Stimulated activated CD8-positive, alpha-beta memory T cell treated with anti-CD3 and anti-CD28 coated beads, Interleukin-15, amount 100 ng/mL, for 48 hours (primary cell): Measurements from ENCODE around the gene PLXNC1.

Experiments
- DNase-seq, 2 donors: peaks; one replicate each; pipeline ENCODE4 v3.0.0-alpha.2; 2020; ENCODE audit warnings: low read depth in 2 of 2

The PLXNC1 gene

DNA sequence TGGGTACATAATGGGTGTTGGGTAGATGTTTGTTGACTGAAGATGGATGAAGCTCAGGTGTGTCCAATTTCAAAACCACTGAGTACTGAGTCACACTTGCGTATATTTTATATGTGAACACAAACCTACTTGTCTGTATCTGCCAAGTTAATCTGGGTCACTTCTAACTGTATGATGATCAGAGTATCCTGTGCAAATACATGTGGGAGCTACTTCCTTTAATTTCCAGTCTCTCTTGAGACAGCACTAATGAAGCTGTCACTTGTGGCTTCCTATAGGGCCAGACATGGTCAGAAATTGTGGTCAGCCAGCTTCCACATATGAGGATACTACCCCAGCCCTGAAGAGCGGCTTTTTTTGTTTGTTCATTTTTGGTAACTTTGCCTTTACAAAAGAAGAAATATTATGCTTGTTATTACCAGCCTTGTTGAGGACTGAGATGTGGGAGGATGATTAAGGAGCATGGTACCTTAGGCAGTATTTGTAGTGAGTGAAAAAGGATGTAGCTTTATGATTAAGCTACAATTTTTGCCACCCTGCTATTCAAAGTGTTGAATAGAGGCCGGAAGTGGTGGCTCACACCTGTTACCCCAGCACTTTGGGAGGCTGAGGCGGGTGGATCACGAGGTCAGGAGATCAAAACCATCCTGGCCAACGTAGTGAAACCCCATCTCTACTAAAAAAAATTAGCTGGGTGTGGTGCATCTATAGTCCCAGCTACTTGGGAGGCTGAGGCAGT is 32.4 kb downstream of the PLXNC1 start:
- no peak for DNase-seq

DNA sequence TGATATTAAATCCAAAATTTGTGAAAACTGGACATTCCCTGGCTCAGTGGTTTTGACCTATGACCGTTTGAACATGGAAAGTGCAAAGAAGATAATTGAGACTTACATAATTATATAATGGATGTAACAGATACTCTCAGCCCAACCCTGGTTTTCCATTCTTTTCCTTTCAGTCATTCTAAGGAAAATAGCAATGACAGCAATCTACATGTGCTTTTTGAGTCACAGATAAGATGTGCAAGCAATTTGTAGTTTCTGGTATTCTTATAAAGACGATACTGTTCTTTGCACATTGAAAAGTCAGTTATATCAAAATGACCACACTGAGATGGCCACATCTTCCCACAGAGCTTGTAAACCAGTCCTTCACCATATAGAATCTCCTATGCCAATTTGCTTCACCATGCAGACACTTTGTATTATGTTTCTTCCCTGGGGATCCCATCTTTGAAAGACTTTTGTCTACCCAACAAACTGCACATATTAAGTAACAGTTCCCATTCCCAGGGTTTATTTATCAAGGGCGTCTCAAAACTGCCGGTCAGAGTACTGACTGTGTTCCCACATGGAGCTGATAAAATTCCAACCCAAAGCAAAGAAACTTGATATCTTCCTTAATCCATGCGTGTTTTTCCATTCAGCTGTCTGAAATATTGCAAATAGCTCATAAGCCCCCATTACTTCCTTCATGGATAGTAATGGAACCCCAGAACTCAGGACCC is 34.8 kb downstream of the PLXNC1 start:
- DNase-seq = no peak

DNA sequence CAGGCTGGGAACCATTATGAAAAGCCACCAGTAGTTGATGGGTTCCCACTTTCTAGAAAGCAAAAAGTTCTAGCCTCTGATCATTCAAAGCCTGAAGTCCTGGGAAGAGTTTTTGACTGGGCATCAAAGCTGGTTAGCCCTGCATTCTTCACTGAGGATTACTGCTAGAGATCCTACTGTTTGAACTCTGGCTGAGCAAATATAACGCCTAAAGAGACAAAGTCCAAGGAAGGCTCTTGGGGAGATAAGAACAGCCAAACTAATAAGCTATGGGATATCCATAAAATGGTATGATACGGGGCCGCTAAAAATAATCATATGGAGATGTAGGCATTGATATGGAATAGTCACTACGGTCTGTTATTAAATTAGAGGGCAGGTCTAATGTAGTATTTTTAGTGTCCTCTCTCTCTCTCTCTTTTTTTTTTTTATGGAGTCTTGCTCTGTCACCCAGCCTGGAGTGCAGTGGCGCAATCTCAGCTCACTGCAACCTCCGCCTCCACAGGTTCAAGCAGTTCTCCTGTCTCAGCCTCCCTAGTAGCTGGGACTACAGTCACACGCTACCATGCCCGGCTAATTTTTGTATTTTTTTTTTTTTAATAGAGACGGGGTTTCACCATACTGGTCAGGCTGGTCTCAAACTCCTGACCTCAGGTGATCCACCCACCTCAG is 35.5 kb downstream of the PLXNC1 start:
- no peak for DNase-seq

DNA sequence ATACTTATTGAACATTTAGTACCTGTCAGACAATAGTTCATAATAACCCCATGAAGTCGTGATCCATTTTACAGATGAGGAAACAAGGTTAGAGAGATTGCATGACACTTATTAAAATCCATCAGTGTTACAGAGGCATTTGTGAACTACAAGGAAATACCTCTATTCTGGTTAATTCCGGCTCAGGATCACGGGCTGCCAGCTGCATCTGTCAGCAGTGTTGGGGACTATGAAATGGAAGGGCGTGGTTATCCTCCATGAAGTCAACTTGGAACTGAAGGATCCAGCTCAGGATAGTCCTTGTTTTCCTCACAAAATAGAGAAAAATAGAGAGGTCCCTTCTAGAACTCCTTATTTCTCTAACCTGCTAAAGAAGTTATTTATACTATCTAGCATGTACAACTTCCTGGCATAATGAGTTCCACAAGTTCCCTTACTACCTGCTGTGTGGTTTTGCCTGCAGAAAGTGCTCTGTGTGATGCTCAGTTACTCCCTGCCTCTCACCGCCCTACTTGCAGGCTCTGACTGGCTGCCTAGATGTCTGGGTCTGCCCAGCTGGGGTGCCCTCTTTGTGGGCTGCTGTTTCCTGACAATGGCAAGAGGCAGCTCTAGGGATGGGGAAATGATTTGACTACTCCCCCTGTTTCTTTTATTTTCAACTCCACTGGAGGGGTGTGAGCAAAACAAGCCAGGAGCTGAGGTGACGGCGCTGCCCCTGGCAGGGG is 36.8 kb downstream of the PLXNC1 start:
- DNase-seq = no peak

DNA sequence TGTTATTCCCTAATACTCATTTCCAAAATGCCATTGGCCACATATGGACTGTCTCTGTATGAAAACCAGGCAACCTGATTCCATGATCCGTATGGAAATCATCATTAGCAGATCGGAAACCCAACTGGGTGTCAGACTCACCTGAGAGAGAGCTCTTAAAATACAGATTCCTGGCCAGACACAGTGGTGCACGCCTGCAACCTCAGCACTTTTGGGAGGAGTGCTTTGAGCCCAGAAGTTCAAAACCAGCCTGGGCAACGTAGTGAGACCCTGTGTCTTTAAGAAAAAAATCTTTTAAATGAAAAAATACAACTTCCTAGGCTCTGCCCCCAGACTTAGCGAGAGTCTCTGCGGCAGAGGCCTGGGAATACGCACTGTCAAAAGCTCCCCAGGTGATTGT is 37.4 kb downstream of the PLXNC1 start:
- DNase-seq = no peak

DNA sequence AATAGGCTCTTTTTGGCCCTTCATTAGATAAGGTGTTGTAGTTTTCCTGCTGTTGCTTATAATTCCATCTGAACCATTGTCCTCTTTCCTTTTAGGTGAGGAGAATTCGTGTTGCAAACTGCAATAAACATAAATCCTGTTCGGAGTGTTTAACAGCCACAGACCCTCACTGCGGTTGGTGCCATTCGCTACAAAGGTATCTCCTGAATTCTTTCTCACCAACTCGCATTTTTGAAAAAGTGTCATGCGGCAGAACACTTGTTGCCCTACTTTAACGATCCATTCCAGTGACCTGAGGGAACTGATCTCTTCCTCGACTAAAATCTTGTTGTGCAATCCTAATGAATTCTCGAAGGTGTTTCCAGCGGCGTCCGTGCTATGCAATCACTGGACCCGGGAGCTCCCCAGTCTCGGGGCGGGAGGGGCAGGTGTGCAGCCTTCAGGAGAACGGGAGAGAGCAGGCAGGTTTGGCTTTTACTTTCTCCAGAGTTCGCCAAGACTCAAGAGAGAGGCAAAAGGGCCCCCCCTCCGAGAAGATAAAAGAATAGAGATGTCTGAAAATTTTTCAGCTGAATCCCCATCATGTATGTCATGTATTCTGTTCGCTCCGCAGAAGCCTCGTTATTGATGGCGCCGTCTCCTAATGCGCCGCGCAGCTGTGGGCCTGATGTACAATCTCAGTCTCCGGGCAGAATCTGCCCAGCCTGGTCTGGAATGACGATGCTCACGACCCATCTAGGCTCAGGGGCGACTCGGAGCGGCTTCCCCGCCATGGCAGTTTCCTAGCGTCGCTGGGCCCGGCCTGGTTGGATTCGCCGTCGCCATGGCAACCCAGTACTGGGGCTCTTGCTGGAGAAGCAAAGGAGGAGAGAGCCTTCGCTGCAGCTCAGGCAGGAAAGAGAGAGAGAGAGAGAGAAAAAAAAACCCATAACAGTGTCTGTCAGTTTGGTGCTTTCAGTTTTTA is 38.2 kb downstream of the PLXNC1 start:
- DNase-seq = no peak

DNA sequence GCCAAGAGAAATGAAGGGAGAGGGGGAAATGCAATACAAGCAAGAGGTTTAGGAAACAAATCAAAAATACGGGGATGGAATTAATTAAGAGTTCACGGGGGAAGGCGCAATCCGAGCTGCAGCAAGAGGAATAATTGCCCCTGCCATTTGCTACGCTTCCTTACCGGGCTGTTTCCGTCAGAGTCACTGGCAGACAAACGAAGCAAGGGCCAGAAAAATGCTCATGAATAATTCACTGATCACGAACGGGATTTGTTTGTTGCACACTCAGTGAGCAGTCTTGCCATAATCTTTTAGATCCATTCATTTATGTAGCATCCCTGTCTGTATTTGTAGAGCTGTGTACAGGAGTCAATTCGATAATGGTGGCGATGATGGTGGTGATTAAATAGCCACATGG is 39.0 kb downstream of the PLXNC1 start:
- no peak for DNase-seq

DNA sequence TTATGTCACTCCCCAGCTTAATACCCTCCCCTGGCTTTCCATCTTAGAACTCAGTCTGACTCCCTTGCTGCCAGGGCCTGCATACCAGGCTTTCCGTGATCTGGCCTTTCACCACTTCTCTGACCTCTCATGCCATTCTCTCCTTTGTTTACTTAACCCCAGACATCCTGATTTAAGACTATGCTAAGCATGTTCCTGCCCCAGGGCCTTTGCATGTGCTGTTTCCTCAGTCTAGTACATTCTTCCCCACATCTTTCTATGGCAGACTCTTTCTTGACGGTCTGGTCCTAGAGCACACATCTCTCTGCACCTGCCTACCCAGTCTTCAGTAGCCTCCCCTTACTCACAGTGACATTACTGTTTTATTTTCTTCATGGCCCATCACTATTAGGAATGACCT is 42.2 kb downstream of the PLXNC1 start:
- no peak for DNase-seq

DNA sequence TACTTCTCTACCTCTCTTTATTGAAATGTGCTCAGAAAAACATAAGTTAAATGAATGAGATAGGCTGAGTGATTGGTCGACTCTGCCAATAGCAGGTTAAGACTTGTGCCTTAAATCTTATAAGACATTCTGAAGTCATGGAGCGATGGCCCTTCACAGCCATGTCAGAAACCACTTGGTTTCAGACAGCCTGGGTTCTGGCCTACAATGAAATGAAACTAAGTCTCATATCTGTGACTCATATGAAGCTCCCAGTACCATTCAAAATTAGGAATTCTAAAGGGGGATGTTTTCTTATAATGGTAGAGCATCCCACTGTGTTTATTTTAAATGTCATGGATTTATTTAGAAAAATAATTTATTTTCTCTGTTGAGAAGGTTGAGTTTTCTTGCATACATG is 42.6 kb downstream of the PLXNC1 start:
- no peak for DNase-seq

DNA sequence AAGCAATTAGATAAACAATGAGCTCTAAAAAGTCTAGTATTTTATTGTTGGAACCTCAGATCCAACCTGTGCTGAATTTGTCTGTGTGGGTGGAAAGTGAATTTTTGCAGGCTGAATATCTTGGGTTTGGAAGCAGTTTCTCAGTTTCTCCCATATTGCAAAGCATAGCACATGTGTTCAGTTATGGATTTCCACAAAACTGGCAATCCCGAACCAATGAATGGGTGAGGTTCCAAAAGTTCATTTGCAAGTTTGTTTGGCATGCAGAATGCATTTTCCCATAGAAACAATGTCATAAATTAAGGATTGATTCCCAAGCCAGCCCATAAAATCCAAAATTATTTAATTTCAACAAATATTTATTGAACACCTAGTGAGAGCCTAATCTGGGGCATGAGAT is 43.4 kb downstream of the PLXNC1 start:
- DNase-seq = no peak

DNA sequence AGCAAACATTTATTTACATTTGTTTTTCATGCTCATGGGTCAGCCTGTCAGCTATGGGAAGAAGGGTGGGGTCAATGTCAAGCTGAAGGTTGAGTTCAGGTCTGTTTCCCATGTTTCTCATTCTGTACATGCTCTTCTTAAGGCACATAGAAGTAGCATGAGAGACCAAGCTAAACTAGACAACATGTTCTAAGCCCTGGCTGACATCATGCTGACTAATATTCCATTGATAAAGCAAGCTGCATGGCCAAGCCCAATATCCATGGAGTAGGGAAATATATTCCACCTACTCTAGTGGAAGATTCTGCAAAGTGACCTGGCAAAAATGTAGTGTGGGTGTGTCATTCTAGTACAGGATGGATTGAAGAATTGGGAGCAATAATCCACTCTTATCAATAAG is 44.1 kb downstream of the PLXNC1 start:
- no peak for DNase-seq

DNA sequence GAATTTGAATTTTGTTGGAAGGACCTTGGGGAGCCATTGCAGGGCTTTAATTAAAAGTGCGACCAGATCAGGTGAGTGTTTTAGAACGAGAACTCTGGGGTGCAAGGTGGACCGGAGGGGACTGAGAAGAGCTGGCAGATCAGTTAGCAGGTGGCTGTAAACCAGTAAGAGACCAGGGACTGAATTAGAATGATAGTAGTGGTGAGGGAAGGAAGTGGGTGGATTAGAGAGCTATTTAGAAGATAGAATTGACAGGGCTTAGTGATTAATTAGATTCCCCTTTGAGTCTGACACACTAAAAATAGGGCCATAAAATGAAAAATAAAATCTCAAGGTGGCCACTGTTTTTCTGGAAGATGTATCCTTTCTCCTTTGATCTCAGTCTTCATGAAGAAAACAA is 44.8 kb downstream of the PLXNC1 start:
- no peak for DNase-seq

DNA sequence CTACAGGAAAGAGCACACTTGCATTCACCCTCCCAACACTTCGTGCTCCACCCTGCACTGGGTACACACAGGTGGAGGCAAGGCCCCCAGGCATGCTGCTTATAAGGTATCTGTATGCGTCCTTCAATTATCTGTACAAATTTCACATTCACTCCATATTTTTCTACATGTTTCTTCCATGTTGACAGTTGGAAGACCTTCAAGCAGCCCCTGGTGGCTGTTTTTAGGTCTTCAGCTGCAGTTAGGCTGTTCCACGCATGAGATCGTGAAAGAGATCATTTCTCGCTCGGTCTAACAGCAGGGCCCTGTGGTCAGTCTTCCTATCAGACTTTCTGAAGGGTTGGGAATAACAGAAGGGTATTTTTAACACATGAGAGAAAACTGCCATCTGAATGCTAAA is 47.1 kb downstream of the PLXNC1 start:
- DNase-seq = no peak

DNA sequence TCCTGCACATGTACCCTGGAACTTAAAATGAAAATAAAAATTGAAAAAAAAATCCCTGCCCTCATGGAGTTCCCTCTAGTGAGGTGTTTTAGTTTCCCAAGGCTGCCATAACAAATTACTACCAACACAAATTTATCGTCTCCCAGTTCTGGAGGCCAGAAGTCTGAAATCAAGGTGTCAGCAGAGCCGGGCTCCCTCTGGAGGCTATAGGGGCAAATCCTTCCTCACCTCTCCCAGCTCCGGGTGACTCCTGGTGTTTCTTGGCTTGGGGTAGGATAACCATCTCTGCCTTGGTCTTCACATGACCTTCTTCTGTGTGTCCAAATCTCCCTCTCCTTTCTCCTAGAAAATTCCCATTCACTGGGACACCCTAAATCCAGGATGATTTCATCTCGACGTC is 50.1 kb downstream of the PLXNC1 start:
- no peak for DNase-seq

DNA sequence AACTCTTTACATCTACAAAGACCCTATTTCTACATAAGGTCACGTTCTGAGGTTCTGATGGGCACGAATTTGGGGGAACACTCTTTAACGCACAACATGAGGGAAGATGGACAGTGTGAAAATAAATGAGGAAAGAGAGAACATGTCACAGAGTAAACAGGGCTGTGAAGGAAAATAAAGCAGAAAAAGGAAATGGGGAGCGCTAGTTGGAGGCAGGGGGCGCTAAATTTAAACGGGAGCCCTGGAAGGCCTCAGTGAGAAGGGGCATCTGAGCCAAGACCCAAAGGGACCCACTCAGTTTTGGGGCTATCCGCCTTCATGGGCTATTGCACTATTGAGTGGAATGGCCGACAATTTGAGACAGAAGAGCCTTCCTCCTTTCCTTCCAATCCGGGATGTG is 50.5 kb downstream of the PLXNC1 start:
- no peak for DNase-seq

DNA sequence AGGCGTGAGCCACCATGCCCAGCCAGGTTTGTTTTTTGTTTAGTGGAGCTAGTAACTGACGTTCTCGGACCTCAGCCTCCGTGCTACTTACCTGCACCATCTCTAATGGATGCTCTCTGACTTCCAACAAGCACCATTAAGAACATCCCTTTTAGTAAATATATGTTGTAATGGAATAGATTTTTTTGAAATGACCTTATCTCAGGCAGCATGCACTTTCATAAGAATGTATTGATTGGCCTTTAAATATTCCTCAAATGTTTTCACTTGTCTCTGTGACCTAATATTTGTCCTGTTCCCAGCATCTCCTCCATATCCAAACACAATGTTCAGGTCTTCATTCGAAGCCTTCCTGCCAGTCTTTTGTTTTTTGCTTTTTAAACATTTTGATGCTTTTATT is 51.7 kb downstream of the PLXNC1 start:
- DNase-seq = no peak

DNA sequence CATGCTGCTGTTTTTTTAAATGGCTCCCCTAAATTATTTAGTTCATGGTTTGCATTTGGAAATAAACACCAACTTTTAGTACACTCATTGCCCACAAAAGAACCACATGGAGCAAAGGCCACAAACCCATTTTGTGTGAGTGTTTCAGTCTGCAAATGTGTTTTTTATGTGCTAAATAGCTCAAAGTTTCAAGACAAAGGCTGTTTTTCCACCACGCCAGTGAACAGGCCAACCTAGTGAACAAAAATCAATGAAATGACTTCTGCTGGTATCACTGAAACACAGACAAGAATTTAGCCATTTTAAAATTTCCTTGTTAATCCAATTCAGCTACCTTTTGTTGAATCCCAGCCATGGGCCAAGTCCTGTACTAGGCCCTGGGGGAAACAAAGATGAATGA is 52.3 kb downstream of the PLXNC1 start:
- DNase-seq = no peak

DNA sequence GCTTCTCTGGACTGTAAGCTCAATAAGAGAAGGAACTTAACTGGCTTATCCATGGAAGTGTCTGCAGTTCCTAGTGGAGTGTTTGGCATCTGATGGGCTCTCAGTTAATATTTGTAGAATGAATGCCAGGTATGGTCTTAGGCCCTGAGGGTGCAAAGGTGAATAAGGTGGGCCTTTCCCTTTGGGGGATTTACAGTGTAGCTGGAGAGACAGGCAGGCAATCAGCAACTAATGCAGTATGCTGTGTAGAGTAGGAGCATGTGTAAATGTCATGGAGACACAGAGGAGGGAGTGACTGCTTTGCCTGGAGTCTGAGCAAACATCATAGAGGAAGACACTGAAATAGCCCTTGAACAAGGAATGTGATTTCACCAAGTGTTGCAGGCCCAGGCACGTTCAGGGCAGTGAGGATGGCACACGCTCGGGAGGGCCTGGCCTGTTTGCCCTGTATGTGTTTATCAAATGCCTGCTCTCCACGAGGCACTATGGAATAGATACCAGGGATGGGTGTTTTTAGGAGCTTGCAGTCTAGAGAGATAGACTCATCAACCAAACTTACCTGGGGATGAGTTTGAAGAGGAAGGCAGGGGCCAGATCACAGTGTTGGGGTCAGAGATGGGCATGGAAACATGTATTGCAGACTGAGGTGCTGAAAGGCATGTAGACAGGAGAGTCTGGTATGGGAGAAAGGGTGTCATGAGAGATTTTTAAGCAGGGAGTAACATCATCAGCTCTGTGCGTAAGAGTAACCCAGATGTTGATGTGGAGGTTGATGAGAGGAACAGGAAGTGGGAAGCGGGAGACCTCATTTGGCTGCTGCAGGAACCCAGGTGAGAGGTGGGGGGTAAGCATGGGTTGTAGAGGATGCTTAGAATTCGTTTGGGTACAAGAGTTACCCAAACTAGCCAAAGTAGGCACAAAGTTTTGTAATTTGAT is 54.1 kb downstream of the PLXNC1 start:
- DNase-seq = no peak

DNA sequence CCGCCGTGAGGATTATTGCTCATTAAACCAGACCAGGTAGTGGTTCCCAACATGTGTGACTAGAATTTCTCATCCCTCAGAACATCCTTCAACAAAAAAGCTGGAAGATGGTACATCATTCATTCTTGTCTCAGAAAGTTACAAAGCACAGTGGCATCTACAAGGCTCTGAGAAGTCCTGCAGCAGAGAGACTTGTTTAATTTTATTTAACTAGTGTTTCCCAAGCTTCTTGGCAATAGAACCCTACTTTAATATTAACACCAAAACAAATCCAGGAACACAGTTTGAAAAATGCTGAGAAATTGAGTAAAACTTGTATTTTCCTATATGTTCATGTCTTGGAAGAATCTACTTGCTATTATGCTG is 54.8 kb downstream of the PLXNC1 start:
- no peak for DNase-seq

DNA sequence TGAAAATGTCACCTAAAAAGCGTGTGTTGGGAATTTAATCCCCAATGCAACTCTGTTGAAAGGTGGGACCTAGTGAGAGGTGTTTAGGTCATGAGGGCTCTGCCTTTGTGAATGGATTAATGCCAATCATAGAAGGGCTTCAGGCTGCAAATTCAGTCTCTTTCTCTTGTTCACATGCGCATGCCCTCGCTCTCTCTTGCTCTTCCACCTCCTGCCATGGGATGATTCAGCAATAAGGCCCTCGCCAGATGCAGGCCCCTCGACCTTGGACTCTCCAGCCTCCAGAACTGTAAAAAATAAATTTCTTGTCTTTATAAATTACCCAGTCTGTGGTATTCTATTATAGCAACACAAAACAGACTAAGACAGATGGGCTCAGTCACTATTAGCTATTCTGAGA is 55.4 kb downstream of the PLXNC1 start:
- no peak for DNase-seq
